ENCODE measurements around the gene WDR88. TPM values are rescaled to one million over a fixed set of nuclear protein-coding genes. Genes with fewer than 3 reads are reported as not detected.
A peak's percentile ranks its signal among the peaks of the same experiment; 100 is the strongest.

Gene WDR88
- total RNA-seq, 6 donors from 2014 or later = 0.34 TPM; not detected in 5

GRCh38 chr19:33193269-33193864 lies 61.5 kb downstream of the WDR88 start:
- no peak overlapping the region for H3K27ac ChIP-seq
- 82 to 84% methylated on average over 8 of the region's 8 CpGs for WGBS, 2 donors
- TF ChIP-seq EP300 (IDR thresholded peaks at IDR 0.05) = no peak
- TF ChIP-seq CTCF (IDR thresholded peaks at IDR 0.05) = no peak
- no peak for TF ChIP-seq POLR2A (IDR thresholded peaks at IDR 0.05)
- no peak for TF ChIP-seq POLR2AphosphoS5 (IDR thresholded peaks at IDR 0.05)
- no peaks in the 10 kb centered on the region for H3K9me3 ChIP-seq
- peaks cover 8 to 22% (median 11%) of the 10 kb centered on the region in 4 donors for H3K4me1 ChIP-seq
- DNase-seq = no peak
- peak overlapping the region in 3 of 4 donors; percentile 41 to 70 (median 70) for H3K4me3 ChIP-seq
- no peaks in the 10 kb centered on the region for H3K27me3 ChIP-seq
- no peak for ATAC-seq (ENCODE audit: low FRiP score in 2 of 2)
- no peaks in the 10 kb centered on the region for H3K36me3 ChIP-seq

GRCh38 chr19:33193865-33194362 lies 62.0 kb downstream of the WDR88 start, which contains the start of gene LRP3:
TSS of gene LRP3 (plus strand) at chr19:33194330. CDS start at chr19:33194786, 456 bp downstream.
- DNase-seq (peak; percentile 48 to 91), ATAC-seq (ENCODE audit: low FRiP score in 2 of 2) (peak in 1 of 2 donors; percentile 79)
- Histone ChIP-seq H3K27ac (peak within 1 kb of the TSS in 1 of 4 donors; percentile 70), H3K27me3 (no peaks in the 10 kb centered on the region), H3K4me3 (peak within 1 kb of the TSS; percentile 42 to 70 (median 70)), H3K4me1 (peaks cover 8 to 22% (median 11%) of the 10 kb centered on the region in 4 donors), H3K36me3 (no peaks in the 10 kb centered on the region), H3K9me3 (no peaks in the 10 kb centered on the region)
- 7 to 36% methylated on average over 5 to 26 of the region's 50 CpGs for WGBS, 2 donors
- TF ChIP-seq EP300 (IDR thresholded peaks at IDR 0.05) = no peak
- no peak for TF ChIP-seq CTCF (IDR thresholded peaks at IDR 0.05)
- no peak for TF ChIP-seq POLR2AphosphoS5 (IDR thresholded peaks at IDR 0.05)
- TF ChIP-seq POLR2A (IDR thresholded peaks at IDR 0.05) = no peak

- Histone ChIP-seq H3K27ac (peak overlapping the region in 1 of 4 donors; percentile 70), H3K4me3 (peak overlapping the region in 3 of 4 donors; percentile 70)
- ATAC-seq (ENCODE audit: low FRiP score in 2 of 2) = peak in 1 of 2 donors; percentile 59
Observed at GRCh38 chr19:33194532-33194885, 62.6 kb downstream of the WDR88 start.

GRCh38 chr19:33194886-33195644 lies 63.2 kb downstream of the WDR88 start:
- Histone ChIP-seq H3K4me3 (peak overlapping the region; percentile 42 to 70 (median 70)), H3K9me3 (no peaks in the 10 kb centered on the region), H3K27me3 (no peaks in the 10 kb centered on the region), H3K27ac (peak overlapping the region in 1 of 4 donors; percentile 70), H3K4me1 (peaks cover 8 to 22% (median 11%) of the 10 kb centered on the region in 4 donors), H3K36me3 (no peaks in the 10 kb centered on the region)
- WGBS, 2 donors = 0 to 6% methylated on average over 1 to 26 of the region's 49 CpGs
- DNase-seq = peak in 1 of 2 donors; percentile 88
- peak; percentile 72 to 76 for ATAC-seq (ENCODE audit: low FRiP score in 2 of 2)
- no peak for TF ChIP-seq POLR2A (IDR thresholded peaks at IDR 0.05)
- TF ChIP-seq POLR2AphosphoS5 (IDR thresholded peaks at IDR 0.05) = no peak

More at GRCh38 chr19:33194532-33194885, 62.6 kb downstream of the WDR88 start:
- peaks cover 8 to 22% (median 11%) of the 10 kb centered on the region in 4 donors for H3K4me1 ChIP-seq
- H3K27me3 ChIP-seq = no peaks in the 10 kb centered on the region
- WGBS, 2 donors = no CpG with 5 or more reads among the region's 57 CpGs
- TF ChIP-seq EP300 (IDR thresholded peaks at IDR 0.05) = no peak
- TF ChIP-seq POLR2AphosphoS5 (IDR thresholded peaks at IDR 0.05) = no peak
- TF ChIP-seq POLR2A (IDR thresholded peaks at IDR 0.05) = no peak
- TF ChIP-seq CTCF (IDR thresholded peaks at IDR 0.05) = no peak
- peak in 1 of 2 donors; percentile 89 for DNase-seq
- H3K36me3 ChIP-seq = no peaks in the 10 kb centered on the region
- no peaks in the 10 kb centered on the region for H3K9me3 ChIP-seq
